GM18505 (cell line): ENCODE measurements around the gene SLC2A11.
A peak's percentile ranks its signal among the peaks of the same experiment; 100 is the strongest.
"Not testable (repeated sequence)": the region's sequence is repeated elsewhere in the genome, so short reads cannot be mapped to it uniquely, and the experiment has no call there.

Experiments
- ATAC-seq: cut with Tn5 transposase; IDR thresholded peaks from one replicate; pipeline ENCODE4 v1.9.1; 2021; ENCODE audit not compliant: unreplicated experiment
- POLR2A ChIP-seq: IDR thresholded peaks from 4 replicates; pipeline ENCODE4 v1.6.1; 2011; ENCODE audit warnings: borderline replicate concordance; ENCODE audit not compliant: insufficient read depth, insufficient read length; ENCODE audit errors: extremely low read depth

The SLC2A11 gene

DNA sequence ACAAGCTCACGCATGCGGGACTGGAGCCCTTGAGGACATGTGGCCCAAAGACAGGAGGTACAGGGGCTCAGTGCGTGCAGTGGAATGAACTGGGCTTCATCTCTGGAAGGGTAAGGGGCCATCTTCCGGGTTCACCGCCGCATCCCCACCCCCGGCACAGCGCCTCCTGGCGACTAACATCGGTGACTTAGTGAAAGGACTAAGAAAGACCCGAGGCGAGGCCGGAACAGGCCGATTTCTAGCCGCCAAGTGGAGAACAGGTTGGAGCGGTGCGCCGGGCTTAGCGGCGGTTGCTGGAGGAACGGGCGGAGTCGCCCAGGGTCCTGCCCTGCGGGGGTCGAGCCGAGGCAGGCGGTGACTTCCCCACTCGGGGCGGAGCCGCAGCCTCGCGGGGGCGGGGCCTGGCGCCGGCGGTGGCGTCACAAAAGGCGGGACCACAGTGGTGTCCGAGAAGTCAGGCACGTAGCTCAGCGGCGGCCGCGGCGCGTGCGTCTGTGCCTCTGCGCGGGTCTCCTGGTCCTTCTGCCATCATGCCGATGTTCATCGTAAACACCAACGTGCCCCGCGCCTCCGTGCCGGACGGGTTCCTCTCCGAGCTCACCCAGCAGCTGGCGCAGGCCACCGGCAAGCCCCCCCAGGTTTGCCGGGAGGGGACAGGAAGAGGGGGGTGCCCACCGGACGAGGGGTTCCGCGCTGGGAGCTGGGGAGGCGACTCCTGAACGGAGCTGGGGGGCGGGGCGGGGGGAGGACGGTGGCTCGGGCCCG lies 36.5 kb downstream of the SLC2A11 start, which contains the start of gene MIF:
MIF (plus strand) TSS at position 439 of the 765 bp plus-strand sequence; CDS start at position 531, 92 bp downstream.
- TF ChIP-seq POLR2A = peak; percentile 93
- peak; percentile 81 for ATAC-seq

DNA sequence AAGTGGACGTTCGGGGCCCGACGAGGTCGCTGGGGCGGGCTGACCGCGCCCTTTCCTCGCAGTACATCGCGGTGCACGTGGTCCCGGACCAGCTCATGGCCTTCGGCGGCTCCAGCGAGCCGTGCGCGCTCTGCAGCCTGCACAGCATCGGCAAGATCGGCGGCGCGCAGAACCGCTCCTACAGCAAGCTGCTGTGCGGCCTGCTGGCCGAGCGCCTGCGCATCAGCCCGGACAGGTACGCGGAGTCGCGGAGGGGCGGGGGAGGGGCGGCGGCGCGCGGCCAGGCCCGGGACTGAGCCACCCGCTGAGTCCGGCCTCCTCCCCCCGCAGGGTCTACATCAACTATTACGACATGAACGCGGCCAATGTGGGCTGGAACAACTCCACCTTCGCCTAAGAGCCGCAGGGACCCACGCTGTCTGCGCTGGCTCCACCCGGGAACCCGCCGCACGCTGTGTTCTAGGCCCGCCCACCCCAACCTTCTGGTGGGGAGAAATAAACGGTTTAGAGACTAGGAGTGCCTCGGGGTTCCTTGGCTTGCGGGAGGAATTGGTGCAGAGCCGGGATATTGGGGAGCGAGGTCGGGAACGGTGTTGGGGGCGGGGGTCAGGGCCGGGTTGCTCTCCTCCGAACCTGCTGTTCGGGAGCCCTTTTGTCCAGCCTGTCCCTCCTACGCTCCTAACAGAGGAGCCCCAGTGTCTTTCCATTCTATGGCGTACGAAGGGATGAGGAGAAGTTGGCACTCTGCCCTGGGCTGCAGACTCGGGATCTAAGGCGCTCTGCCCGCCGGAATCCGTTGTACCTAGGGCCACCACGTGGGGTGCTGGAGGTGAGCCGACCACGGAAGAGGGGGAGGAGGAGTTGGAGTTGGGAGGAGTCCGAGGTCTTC lies 37.3 kb downstream of the SLC2A11 start:
- no peak for TF ChIP-seq POLR2A
- peak; percentile 11 for ATAC-seq

DNA sequence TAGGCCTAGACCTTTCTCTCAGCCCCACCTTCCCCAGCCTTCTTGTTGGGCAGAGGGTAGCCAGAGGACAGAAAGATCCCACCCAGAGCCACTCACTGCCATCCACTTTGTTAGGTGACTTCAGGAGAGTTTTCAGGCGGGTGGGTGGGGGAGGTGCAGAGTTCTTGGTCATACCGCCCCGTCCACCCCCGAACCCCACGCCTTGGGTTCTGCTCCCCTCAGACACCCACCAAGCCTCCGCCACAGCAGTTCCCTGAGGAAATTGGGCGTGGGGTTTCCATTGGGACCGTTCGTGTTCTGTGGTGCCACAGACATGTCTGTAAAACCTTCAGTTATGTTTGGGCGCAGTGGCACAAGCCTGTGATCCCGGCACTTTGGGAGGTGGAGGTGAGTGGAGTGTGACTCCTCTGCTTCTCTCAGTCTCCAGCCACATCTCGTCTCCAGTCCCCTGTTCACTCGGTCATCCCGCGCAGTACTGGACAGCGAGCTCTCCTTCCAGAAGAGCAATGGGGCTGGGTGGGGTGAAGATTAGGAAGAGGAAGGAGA lies 38.0 kb downstream of the SLC2A11 start:
- no peak for TF ChIP-seq POLR2A
- ATAC-seq = no peak

DNA sequence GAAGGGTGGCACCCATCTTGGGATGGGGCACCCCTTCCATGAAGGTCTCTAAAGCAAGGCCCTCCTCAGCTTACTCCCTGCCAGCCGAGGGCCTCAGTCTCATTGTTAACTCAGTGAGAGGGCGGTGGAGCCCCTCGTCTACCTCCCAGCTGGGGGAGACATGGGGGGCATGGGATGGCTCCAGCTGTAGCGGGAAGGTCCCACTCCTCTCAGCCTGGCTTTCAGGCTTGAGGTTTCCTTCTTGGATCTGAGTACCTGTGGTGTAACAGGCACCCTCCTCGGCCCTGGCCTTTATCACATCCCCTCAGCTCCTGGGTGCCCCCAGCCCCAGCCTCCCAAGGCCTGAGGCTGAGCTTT lies 38.5 kb downstream of the SLC2A11 start:
- no peak for ATAC-seq
- no peak for TF ChIP-seq POLR2A

DNA sequence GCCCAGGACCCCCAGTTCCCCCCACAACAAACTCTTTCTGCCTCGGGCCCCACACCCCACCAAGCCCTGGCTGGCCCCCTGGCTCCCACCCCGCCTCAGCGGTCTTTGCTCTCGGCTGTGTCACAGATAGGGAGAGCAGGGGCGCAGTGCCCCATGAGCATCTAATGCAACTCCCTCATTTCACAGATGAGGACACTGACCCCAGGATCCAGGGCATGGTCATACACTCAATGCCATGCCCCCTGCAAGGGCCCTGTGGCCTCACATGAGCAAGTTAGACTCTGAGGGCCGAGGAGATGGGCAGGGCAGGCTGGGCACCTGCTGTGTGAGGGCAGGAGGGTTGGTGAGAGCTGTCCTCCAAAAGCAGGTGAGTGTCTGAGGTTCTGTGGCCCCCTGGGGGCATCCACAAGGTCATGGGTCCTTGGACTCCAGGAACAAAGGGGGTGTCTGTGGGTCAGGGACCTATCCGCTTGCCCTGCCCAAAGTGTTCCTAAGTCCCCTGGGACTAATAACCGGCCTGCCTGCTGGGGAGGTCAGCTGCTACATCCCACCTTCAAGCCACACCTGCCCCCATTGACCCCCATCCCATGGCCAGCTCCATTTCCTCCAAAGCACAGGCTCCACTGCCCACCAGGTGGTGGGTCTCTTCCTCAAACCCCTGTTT lies 39.0 kb downstream of the SLC2A11 start:
- no peak for ATAC-seq
- peak; percentile 13 for TF ChIP-seq POLR2A

DNA sequence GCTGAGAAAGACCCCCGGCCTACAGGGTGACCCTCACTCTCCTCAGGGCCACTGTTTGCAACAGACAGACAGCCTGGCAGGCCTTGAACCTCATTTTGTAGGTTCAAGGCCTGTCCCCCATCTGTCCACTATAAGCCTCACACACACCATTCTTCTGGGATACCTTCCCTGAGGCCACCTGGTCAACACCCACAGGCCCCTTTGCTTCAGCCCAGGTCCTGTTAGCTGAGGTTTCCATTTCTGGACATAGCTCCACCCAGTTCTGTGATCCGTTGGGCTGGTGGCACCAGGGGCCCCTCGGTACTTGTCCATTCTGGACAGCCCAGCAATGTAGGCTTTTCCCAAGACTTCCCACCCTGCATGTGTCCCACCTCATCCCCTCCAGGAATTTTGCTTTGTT lies 39.6 kb downstream of the SLC2A11 start:
- ATAC-seq = no peak
- no peak for TF ChIP-seq POLR2A

DNA sequence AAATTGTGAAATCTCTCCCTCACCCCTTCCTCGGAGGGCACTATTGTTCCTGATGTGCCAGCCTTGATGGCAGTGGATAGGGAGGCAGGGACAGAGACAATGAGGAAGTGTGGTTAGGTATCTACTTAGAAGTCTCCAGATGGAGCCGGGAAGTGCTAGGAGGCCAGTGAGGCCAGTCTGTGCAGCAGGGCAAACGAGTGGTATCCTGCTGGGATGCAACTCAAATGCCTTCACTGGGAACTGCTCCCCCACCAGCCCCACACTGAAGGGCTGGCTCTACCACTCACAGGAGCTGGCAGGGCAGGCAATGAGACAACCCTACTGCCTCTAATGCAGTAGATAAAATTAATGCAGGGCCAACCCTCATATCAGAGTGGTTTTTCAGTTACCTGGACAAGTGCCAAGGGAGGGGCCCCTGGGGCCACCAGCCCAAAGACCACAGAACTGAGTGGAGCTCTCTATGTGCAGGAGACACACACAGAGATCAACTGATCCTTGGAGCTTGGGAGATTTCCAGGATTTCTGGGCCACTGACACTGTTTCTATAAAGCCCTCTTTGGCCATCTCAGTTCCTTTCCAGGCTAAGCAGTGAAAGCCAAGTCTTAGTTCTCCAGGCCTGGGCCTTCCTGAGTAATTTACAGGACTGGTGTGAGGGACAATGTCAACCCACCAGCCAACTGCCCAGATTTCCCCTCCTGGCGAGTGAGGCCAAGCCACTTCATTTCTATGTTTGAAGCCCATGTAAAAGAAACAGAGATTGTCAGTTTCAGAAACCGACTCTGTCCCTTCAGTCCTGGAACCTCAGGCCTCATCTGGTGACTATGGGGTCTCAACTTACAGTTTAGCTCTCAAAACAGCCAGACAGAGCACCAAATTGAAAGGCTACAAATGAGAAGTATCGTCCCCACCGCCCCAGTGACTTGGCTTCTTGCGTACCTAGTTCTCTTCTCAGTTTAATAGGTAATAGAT lies 40.6 kb downstream of the SLC2A11 start:
- TF ChIP-seq POLR2A = peak; percentile 2
- ATAC-seq = no peak

DNA sequence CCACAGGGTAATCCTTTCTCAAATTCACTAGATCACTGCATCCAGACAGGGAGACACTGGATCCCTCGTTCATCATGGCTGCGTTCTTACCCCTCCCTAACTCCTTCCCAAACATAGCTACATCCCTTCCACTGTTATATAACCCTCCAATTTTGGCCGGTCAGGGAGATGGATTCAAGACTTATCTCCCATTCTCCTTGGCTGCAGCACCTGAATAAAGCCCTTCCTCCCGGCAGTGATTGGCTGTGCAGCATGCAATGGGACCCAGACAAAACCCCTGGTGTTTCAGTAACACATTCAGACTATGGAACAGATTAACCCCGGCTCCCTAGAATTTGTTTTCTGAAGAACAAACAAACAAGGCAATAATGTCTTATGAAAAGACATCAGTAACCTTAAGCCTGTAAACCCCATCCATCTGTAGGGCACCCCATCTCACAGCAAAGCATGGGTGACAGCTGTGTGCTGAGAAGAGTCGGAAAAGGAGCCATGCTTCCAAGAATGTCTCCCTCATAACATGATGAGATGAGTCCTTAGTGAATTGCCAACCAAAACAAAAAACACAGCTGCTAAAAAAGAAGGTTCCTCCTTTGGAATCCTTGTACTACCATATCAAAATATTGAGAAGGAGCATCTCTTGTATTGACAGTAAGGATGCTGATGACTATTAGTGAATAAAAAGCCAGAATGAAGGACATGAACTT lies 41.5 kb downstream of the SLC2A11 start:
- TF ChIP-seq POLR2A = no peak
- no peak for ATAC-seq

DNA sequence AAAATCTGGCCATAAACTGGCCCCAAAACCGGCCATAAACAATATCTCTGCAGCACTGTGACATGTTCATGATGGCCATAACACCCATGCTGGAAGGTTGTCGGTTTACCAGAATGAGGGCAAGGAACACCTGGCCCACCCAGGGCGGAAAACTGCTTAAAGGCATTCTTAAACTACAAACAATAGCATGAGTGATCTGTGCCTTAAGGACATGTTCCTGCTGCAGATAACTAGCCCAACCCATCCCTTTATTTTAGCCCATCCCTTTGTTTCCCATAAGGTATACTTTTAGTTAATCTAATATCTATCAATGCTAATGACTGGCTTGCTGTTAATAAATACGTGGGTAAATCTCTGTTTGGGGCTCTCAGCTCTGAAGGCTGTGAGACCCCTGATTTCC lies 42.6 kb downstream of the SLC2A11 start:
- not testable (repeated sequence) for ATAC-seq

DNA sequence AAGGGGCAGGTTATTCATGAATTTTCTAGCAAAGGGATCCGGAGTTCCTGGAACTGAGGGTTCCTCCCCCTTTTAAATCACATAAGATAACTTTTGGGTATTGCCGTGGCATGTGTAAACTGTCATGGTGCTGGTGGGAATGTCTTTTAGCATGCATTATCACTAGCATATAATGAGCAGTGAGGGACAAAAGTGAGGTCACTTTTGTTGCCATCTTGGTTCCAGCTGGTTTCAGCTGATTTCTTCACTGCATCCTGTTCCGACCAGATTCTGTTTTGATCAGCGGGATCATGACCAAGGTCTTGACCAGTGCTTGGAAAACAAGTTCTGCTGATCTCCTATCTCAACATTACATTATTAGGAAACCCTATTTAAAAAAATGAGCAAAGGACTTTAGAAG lies 43.9 kb downstream of the SLC2A11 start:
- TF ChIP-seq POLR2A = no peak
- ATAC-seq = no peak

DNA sequence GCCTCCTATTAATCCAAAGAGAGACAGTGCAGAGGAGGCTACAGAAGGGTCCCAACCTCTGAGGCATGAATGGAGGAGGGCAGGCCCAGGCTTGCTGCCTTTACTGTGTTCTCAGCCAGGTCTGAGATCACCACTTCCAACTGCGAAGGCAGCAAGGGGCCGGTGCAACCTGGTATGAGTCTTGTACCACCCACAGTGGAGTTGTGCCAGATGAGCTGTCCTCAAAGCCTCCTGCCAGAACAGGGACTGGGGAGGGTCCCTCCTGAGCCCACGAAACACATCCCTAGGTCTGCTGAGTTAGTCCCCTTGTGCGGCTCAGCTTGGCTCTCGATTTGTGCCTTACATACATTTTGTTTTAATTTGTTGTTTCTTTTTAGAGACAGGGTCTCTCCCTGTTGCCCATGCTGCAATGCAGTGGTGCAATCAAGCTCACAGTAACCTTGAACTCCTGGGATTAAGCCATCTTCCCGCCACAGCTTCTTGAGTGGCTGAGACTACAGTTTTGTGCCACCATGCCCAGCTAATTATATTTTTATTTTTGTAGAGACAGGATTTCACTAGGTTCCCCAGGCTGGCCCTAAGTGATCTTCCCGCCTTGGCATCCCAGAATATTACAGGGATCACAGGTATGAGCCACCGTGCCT lies 45.8 kb downstream of the SLC2A11 start:
- TF ChIP-seq POLR2A = no peak
- ATAC-seq = no peak

DNA sequence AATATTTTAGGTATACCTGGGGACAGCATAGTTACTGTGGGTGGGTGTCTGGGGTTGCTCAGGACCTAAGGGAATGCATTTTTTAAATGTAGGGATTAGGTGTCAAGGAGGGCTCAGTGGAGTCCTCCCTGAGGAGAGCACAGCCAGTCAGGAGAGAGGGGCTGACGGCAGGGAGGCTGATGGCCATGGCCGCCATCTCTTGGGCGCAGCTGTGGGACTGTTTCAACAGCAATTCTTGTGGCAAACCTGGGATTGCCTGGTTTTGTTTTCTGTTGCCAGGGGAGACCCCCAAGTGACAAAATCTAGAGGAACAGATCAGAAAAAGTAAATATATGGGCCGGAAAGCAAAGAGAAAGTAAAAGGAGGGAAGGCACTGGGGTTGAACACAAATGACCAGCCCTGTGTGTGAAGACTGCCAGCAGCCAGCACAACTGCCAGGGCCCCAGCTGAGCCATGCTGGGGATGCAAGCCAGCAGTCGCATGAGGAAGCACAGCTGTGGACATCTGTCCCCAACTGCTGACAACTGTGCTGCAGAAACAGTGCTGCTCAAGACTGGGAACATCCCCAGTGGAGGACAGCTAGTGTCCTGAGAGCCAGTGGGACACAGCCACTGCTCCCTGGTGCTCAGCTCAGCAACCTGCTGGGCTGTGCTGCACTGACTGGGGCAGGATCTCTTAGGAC lies 47.0 kb downstream of the SLC2A11 start:
- no peak for TF ChIP-seq POLR2A
- no peak for ATAC-seq
